GM18517 (cell line): ENCODE measurements around the gene RAD52.

ENCODE experiments used
- ATAC-seq: cut with Tn5 transposase; IDR thresholded peaks from one replicate; pipeline ENCODE4 v1.9.1; 2021; ENCODE audit warnings: mild to moderate bottlenecking, moderate library complexity; ENCODE audit not compliant: unreplicated experiment

The RAD52 gene

DNA sequence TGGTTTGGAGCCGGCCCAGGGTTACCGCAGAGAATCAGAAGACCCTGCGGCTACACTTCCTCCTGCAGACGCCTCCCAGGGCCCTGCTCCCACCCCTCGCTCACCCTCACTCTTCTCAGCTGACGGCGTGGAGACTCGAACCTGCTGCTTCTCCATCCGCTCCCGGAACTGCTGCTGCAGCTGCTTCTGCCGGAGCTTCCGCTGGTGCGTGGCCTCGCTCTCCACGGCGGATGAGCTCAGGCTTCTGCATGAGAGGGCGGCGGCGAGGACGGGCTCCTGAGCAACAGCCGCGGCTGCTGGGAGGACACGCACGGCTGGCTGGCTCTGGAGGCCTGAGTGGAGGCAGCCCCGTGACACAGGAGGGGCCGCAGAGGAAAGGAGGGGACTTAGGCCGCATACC lies 33.3 kb downstream of the RAD52 start:
- no peak for ATAC-seq

DNA sequence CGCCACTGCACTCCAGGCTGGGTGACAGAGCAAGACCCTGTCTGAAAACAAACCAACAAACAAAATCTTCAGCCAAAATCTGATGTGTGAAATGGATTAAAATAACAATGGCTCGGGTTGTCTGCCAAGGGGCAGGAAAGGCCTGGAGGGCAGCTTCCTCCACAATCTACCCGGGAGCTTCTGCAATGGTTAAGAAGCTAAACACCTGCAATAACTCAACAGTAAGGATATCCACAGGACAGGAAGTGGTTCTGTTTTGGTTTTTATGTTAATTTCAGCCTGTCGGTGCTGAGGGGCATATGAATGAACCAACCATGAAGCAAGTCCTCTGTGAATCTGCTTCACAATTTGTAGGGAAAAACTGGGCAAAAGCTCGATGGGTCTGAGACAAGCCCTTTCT lies 34.4 kb downstream of the RAD52 start:
- no peak for ATAC-seq

DNA sequence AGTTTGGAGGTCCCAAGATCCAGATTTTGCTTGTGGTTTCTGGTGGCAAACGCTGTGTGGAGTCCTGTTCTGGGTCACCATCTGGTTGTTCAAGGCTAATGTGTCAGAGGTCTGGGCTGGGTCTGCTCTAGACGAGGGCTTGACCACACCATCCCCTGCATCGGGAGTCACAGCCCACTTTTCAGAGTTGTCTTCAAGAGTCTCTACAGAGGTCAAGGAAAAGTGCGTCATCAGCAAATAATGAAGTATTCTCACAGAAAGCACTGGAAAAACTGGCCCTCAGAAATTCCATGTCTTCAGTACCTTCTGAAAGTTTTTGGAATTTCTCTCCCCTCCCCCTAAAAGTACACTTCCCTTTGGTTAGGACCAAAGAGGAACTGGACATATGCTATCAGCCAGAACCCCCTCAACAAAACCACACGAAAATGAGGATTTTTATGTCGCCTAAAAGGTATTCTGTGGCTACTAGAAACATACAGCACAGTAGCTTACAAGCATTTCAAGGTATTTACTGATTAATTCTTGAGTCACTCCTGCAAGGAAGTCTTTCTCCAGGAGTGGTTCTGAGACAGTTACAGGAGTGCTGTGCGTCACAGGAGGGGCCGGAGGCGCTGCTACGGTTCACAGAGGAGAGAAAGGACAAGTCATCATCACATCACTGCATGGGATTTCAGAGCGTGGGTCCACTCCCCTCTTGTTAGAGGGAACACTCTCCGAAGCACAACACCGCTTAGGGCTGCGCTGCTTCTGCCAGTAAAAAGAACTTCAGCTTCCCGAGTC lies 35.4 kb downstream of the RAD52 start:
- ATAC-seq: no peak

DNA sequence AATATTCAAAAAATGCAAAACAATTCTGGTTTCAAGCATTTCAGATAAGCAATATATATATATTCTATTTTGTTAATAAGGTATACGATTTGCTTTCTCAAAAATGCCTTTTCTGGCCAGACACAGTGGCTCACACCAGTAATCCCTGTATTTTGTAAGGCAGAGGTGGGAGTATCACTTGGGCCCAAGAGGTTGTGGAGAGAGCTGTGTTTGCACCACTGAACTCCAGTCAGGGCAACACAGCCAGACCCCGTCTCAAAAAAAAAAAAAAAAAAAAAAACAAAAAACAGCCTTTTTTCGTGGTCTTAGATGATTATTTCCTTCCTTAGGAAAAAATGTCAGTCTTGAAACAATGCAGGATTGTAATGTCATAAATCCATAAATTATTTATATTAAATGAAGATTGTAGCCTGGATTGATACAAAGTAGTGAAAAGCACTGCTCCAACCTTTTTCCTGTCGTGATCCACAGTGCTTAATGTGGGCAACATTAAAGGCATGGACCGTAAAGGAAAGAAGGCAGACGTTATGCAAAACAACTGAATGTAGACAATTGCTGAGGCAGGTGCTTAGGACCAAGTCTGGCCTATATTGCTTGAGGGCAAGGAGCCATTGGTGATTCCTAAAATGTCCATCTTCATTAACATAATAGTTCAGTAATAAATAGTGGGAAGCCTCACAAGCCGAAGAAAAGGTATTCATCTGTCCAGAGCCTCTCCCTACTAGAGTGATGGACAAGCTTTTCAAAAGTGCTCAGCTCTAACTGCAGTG lies 36.8 kb downstream of the RAD52 start:
- ATAC-seq: no peak

DNA sequence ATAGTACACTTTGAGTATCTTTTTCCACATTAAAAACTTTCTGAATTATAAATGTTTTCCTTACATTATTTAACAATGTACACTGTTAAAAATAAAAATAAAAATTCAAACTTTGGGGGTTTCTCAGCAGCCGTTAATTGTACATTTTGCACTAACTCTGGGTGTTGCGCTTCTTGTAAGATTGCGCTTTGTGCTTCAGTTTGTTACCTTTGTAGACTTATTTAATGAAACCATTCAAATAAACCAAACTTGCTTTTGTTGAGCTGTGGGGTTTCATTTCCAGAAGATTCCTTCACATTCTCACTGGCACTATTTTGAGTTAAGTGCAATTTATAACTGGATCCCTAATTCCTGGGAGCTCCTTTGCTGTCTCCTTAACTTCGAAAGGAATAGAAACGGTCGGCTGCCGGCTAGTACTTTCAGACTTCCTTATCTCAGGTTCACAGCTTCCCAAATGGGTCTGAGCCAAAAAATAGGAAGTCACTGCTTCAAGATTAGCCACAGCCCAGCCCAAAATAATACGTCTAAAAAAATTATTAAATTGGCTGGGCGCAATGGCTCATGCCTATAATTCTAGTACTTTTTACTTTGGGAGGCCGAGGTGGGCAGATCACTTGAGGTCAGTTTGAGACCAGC lies 38.2 kb downstream of the RAD52 start:
- no peak for ATAC-seq

DNA sequence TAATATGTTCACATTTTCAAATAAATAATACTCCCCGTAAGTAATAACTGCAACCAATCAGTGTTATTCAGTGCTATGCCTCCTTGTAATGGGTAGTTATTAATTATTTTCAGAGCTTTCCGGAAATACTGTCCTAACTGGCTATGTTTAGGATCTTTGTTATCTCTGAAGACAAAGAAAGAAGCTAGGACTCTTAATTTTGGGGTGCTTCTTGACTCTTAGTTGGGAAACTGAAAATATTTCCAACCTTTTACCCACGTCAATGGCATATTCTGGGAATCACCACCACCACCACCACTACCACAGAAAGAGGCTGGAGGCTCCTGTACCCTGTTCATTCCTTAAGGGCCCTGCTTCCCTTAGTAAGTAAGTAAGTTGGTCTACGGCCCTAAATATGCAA lies 39.1 kb downstream of the RAD52 start:
- no peak for ATAC-seq

DNA sequence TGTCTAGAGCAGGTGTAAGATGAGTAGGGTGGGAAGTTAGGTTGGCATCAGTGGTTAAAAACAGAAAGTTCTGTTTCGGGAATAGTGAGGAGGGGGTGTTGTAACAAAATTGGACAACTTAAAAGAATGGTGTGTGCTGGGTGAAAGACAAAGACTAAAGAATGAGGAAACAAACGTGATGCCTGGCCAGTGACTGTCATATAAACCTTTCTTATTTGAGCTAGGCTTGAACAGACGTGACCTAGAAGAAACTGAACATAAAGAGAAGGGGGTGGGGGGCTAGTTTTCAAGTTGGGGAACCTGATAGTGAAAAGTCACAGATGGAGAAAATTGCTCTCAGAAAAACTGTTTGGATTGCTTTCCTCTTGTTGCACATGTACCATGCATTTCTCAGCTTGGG lies 39.6 kb downstream of the RAD52 start:
- ATAC-seq: no peak

DNA sequence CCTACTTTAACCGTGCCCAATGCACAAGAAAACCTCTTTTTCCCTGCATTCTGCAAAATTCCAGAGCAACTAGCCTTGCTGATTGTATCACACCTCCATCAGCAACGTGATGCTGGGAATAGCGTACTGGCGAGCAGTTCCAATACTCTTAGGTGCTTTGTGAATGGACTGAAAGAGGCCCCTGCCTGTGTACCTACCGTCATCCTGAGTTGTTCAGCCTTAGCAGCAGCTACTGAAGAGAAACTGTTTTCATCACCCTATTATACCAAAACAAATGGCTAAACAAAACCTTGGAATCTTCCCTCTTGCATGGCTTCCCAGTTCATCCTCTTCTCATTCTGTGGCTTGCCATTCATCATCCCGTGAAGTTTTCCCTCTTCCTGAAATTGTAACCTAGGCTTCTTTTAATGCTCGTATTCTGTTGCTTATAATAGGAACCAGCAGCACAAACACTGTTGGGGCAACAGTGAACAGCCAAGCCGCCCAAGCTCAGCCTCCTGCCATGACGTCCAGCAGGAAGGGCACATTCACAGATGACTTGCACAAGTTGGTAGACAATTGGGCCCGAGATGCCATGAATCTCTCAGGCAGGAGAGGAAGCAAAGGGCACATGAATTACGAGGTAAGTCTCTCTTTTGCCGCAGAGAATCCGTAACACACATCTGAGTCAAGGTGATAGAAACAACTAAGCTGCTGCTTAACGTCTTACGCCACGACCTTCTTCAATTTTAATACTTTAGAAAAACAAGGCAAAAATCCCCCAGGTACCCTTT lies 41.9 kb downstream of the RAD52 start:
- no peak for ATAC-seq

DNA sequence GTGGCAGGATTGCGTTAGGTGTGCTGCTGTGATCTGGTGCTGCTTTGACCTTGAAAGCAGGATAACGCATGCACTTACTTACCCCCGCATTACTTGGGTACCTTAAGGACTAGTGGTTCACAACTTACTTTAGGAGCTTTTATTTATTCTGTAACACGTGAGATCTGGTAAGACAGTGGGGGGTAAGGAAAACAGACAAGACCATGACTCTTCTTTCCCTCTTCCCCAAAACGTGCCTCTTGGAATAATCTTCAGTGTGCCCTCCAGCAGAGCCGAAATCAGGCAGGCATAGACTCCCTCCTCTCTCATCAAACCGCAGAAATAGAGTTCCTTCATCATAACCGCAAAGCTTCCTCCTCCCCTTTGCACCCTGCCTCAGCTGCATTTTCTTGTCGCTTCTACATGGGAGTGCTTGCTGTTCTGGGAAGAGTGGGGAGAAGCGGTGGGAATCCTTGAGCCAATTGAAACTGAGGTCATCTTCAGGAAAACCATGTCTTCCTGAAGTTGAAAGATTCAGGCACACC lies 43.4 kb downstream of the RAD52 start:
- no peak for ATAC-seq

DNA sequence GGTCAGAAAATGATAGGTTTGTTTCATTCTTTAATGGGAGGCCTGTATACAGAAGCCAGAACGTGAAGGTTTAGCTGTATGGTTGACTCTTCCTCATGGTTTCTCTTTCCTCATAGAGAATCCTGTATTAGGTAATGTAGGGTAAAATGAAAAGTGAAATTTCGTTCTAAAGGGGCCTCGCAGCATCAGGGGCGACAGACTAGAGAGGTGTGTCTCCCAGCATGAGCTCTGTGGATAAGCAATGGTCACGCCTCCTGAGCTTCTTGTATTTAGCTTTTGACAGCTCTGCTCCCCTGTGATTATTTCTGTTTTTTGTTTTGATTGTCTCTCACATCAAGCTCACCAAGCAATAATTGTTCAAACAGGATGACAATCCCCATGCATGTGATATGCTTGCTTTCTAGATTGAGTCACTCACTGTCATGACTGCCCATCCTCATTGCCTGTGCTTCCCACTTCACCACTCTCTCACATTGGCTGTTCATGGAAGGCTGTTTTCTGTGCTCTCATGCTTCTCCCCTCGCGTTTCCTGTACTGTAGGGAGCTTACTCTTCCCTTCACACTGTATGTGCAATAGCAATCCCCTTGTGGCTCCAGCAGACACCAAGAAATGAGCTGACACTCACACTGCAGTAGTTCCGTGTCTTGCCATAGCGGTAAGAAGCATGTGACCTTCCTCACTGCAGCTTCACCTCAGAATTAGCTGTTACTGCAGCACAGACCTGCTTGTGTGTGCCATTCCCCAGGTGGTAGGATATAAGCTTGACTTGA lies 44.0 kb downstream of the RAD52 start:
- no peak for ATAC-seq

DNA sequence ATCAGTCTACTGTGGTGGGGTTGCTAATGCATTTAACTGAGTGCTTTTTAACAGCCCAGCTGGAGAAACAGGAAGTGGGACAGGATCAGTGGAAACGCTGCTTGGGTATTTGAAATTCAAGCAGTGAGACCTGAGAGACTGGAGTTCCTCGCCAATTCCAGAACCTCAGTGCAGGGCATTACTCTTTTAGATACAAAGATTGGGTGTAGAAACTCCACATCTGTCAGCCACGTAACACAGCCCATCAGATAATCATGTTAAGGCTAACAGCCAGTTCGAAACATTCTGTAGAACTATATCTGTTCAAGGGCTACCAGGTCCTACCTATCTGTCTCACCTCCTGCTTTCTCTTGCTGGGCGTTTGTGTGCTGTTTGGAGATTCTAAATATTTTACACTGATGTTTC lies 45.5 kb downstream of the RAD52 start:
- no peak for ATAC-seq

DNA sequence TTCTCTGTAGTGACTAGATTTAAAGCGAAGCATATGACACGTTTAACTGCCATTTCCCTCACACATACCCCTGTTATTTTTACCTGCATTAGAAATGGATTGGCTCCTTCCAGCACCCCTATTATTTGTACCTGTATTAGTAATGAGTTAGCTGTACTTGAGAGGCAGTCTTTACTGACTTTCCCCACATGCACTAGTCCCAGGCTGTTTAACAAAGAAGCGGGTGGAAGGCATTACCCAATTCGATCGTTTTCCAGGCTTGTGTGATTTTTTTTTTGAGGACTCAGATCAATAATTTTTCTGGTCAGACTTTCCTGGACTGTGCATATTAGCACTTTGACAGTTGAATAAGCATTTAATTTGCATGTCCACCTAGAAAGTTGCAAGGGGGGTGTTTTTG lies 46.4 kb downstream of the RAD52 start:
- no peak for ATAC-seq

DNA sequence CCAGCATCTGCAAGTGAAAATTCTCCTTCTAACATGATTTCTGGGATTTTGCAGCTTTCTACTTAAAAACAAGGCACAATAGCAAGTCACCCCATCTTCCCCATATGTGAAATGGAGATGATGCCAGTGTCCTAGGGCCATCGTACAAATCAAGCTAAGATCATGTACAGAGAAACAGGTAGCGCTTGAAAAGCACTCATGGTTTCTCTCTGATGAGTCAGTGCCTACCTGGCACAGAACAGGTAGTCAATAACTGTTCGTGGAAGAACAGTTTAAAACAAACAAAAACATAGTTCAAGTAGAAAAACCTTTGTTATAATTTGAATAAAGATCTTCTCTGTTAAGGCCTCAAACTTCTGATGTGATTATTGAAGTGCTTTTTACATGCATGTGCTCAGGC lies 46.9 kb downstream of the RAD52 start:
- ATAC-seq: no peak

DNA sequence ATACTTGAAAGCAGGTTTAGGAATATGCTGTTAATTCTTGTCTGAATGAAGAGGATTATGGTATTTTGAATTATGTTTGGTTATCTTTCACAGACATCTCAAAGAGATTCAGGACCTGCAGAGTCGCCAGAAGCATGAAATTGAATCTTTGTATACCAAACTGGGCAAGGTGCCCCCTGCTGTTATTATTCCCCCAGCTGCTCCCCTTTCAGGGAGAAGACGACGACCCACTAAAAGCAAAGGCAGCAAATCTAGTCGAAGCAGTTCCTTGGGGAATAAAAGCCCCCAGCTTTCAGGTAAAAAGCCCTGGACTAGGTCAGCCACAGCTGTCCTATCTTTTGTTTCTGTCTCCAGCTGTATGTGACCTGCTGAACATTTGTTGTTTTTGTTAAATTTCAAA lies 52.1 kb downstream of the RAD52 start:
- ATAC-seq: no peak

DNA sequence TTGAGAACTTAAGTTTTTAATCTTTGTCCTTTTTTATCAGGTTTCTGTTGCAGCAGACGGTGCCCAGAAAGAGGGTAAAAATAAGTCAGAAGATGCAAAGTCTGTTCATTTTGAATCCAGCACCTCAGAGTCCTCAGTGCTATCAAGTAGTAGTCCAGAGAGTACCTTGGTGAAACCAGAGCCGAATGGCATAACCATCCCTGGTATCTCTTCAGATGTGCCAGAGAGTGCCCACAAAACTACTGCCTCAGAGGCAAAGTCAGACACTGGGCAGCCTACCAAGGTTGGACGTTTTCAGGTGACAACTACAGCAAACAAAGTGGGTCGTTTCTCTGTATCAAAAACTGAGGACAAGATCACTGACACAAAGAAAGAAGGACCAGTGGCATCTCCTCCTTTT lies 53.5 kb downstream of the RAD52 start:
- no peak for ATAC-seq

DNA sequence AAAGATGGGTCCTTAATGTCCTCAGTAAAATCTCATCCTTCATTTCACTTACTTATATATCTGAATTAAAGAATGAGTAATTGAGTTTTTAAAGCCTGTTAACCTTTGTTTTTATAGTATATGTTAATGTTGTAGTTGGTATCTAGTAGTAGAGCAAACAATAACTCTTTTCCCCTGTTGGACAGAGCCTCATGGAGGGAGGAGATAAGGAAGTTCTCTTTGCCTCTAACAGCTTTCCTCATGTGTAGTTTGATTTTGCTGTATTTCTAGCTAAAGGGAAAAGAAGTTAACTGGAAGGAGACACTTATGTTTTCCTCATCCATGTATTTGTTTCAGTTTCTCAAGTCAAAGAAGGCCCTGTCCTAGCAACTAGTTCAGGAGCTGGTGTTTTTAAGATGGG lies 55.3 kb downstream of the RAD52 start:
- ATAC-seq: no peak

DNA sequence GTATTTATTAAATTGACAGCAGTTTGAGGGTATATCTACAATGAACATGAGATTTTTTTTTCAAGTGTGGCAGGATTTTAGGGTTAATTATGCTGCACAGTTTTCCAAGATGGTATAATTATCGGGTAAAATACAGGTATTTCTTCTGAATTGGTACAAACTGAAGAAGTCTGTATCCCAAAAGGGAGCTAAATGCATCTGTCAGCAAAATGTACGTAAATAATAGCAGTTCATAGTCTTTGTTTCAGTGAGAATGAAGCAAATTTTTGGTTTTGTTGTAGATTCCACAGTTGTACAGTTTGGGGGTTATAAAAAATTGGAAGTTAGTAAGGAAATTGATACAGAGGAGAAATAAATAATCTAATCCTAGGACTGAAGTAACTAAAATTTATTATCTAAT lies 63.3 kb downstream of the RAD52 start:
- ATAC-seq: no peak

DNA sequence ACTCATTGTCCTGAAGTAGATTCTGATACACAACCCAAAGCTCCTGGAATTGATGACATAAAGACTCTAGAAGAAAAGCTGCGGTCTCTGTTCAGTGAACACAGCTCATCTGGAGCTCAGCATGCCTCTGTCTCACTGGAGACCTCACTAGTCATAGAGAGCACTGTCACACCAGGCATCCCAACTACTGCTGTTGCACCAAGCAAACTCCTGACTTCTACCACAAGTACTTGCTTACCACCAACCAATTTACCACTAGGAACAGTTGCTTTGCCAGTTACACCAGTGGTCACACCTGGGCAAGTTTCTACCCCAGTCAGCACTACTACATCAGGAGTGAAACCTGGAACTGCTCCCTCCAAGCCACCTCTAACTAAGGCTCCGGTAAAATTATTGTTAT lies 63.8 kb downstream of the RAD52 start:
- ATAC-seq: no peak

DNA sequence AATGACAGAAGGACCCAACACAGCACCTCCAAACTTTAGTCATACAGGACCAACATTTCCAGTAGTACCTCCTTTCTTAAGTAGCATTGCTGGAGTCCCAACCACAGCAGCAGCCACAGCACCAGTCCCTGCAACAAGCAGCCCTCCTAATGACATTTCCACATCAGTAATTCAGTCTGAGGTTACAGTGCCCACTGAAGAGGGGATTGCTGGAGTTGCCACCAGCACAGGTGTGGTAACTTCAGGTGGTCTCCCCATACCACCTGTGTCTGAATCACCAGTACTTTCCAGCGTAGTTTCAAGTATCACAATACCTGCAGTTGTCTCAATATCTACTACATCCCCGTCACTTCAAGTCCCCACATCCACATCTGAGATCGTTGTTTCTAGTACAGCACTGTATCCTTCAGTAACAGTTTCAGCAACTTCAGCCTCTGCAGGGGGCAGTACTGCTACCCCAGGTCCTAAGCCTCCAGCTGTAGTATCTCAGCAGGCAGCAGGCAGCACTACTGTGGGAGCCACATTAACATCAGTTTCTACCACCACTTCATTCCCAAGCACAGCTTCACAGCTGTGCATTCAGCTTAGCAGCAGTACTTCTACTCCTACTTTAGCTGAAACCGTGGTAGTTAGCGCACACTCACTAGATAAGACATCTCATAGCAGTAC lies 64.6 kb downstream of the RAD52 start:
- no peak for ATAC-seq

DNA sequence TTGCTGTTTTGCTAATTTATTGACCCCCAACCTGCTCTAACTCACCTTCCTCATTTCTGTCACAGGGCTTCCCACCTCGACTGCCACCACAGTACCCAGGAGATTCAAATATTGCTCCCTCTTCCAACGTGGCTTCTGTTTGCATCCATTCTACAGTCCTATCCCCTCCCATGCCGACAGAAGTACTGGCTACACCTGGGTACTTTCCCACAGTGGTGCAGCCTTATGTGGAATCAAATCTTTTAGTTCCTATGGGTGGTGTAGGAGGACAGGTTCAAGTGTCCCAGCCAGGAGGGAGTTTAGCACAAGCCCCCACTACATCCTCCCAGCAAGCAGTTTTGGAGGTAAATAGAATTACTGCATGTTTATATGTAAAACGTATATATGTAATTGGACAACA lies 68.8 kb downstream of the RAD52 start:
- no peak for ATAC-seq
